Natural killer cell (primary cell): ENCODE data around the gene ADAMTS3. TPM values are rescaled to one million over a fixed set of nuclear protein-coding genes. Genes with fewer than 3 reads are reported as not detected.

ENCODE experiments used
- ATAC-seq, 3 donors: fragments of 150-1000 bp in 2 of 3; fragments of 200-7000 bp in 1 of 3; cut with Tn5 transposase; 1 replicate in 1 of 3; 2 replicates in 2 of 3; pipeline ENCODE4 v1.10.0; 2021; ENCODE audit warnings: mild to moderate bottlenecking in 2 of 3, moderate library complexity in 2 of 3
- DNase-seq, 2 donors: peaks; one replicate each; pipeline versions ENCODE4 v3.0.0 to v3.0.0-alpha.2; 2013 to 2021; ENCODE audit warnings: mixed read lengths in 1 of 2
- H3K27ac ChIP-seq: one replicate; pipeline ENCODE4 v1.5.1; 2013; ENCODE audit warnings: mild to moderate bottlenecking, low read length
- H3K27me3 ChIP-seq: one replicate; pipeline ENCODE4 v1.6.1; 2013; ENCODE audit warnings: low read length; ENCODE audit not compliant: control insufficient read depth, insufficient read depth
- H3K36me3 ChIP-seq: one replicate; pipeline ENCODE4 v1.6.1; 2013; ENCODE audit warnings: low read length; ENCODE audit not compliant: control insufficient read depth, insufficient read depth
- H3K4me1 ChIP-seq: one replicate; pipeline ENCODE4 v1.6.1; 2013; ENCODE audit warnings: low read length; ENCODE audit not compliant: control insufficient read depth, insufficient read depth
- H3K4me3 ChIP-seq: one replicate; pipeline ENCODE4 v1.5.1; 2013; ENCODE audit warnings: low read length
- H3K9me3 ChIP-seq: one replicate; pipeline ENCODE4 v1.6.1; 2013; ENCODE audit warnings: low read length; ENCODE audit not compliant: control insufficient read depth, insufficient read depth
- H3K27ac Mint-ChIP-seq, 2 donors: one replicate each; pipeline ENCODE4 v1.8.0; 2022; ENCODE audit warnings: mild to moderate bottlenecking in 2 of 2, mixed read lengths in 2 of 2, moderate library complexity in 1 of 2
- H3K27me3 Mint-ChIP-seq, 2 donors: one replicate each; pipeline ENCODE4 v1.8.0; 2022; ENCODE audit warnings: low read depth in 2 of 2, mixed read lengths in 2 of 2
- H3K36me3 Mint-ChIP-seq: one replicate; pipeline ENCODE4 v1.8.0; 2022; ENCODE audit warnings: mixed read lengths
- H3K4me1 Mint-ChIP-seq, 2 donors: one replicate each; pipeline ENCODE4 v1.8.0; 2022; ENCODE audit warnings: mixed read lengths in 2 of 2
- H3K4me3 Mint-ChIP-seq: one replicate; pipeline ENCODE4 v1.8.0; 2022; ENCODE audit warnings: mild to moderate bottlenecking, moderate library complexity, mixed read lengths
- H3K9me3 Mint-ChIP-seq, 2 donors: one replicate each; pipeline ENCODE4 v1.8.0; 2022; ENCODE audit warnings: mixed read lengths in 2 of 2
- CTCF ChIP-seq: fragments of 200-600 bp; IDR thresholded peaks from one replicate; pipeline ENCODE4 v1.8.0; 2022; ENCODE audit warnings: antibody characterized with exemption
- WGBS: methylation state at CpG from one replicate; pipeline ENCODE4 v1.1.7; 2013; ENCODE audit warnings: missing lambda C conversion rate; ENCODE audit not compliant: insufficient coverage; 5-methylcytosine and 5-hydroxymethylcytosine counted together
- intact Hi-C: fragments of 100-400 bp; cut with micrococcal nuclease; formaldehyde crosslinking; loops from one replicate; pipeline ENCODE4 v1.14.2; 2022
- total RNA-seq, 4 donors: library from RNA; stranded (reverse); fragments of 120-200 nt in 1 of 4; gene quantifications; one replicate each; pipeline versions ENCODE4 v1.2.3 to v1.2.4, GENCODE V29; 2013 to 2022

ADAMTS3 gene
- total RNA-seq, 3 donors from 2014 or later (not counting 1 experiment from before 2014, with no cell fraction given) = 0.30 TPM; not detected in 2

GRCh38 chr4:72486991-72487390 lies 82.0 kb downstream of the ADAMTS3 start:
- H3K4me1 ChIP-seq = no peaks in the 10 kb centered on the region
- TF ChIP-seq CTCF = no peak
- Mint-ChIP-seq H3K36me3 (no peaks in the 10 kb centered on the region), H3K9me3 (peaks cover 0 to 5% of the 10 kb centered on the region in 2 donors), H3K27me3 (no peaks in the 10 kb centered on the region), H3K4me3 (no peak overlapping the region), H3K4me1 (no peaks in the 10 kb centered on the region), H3K27ac (no peak overlapping the region)
- ATAC-seq = no peak
- DNase-seq = no peak
- intact Hi-C loops = no loop called here
- no peaks in the 10 kb centered on the region for H3K9me3 ChIP-seq
- no peak overlapping the region for H3K27ac ChIP-seq
- no peaks in the 10 kb centered on the region for H3K36me3 ChIP-seq
- H3K4me3 ChIP-seq = no peak overlapping the region
- H3K27me3 ChIP-seq = no peaks in the 10 kb centered on the region

GRCh38 chr4:72484981-72485380 lies 84.0 kb downstream of the ADAMTS3 start:
- WGBS = no CpG with 5 or more reads among the region's 1 CpG
- intact Hi-C loops = no loop called here

GRCh38 chr4:72473434-72473900 lies 95.6 kb downstream of the ADAMTS3 start:
- H3K9me3 ChIP-seq = no peaks in the 10 kb centered on the region
- no peaks in the 10 kb centered on the region for H3K27me3 Mint-ChIP-seq
- no peak overlapping the region for H3K27ac Mint-ChIP-seq
- no peaks in the 10 kb centered on the region for H3K36me3 ChIP-seq
- TF ChIP-seq CTCF = no peak
- no peak overlapping the region for H3K4me3 ChIP-seq
- intact Hi-C loops = no loop called here
- H3K9me3 Mint-ChIP-seq = peaks cover 6 to 9% of the 10 kb centered on the region in 2 donors
- H3K4me1 Mint-ChIP-seq = no peaks in the 10 kb centered on the region
- ATAC-seq (no peak), DNase-seq (no peak)
- WGBS = no CpG with 5 or more reads among the region's 1 CpG
- H3K36me3 Mint-ChIP-seq = no peaks in the 10 kb centered on the region
- no peaks in the 10 kb centered on the region for H3K27me3 ChIP-seq
- H3K4me1 ChIP-seq = no peaks in the 10 kb centered on the region
- H3K27ac ChIP-seq = no peak overlapping the region
- H3K4me3 Mint-ChIP-seq = no peak overlapping the region

More at GRCh38 chr4:72484981-72485380, 84.0 kb downstream of the ADAMTS3 start:
- Histone ChIP-seq H3K27ac (no peak overlapping the region), H3K36me3 (no peaks in the 10 kb centered on the region), H3K9me3 (no peaks in the 10 kb centered on the region), H3K4me3 (no peak overlapping the region), H3K27me3 (no peaks in the 10 kb centered on the region), H3K4me1 (no peaks in the 10 kb centered on the region)
- TF ChIP-seq CTCF = no peak
- Mint-ChIP-seq H3K27ac (no peak overlapping the region), H3K4me3 (no peak overlapping the region), H3K27me3 (no peaks in the 10 kb centered on the region), H3K4me1 (no peaks in the 10 kb centered on the region), H3K9me3 (peaks cover 2 to 5% of the 10 kb centered on the region in 2 donors), H3K36me3 (no peaks in the 10 kb centered on the region)
- ATAC-seq (no peak), DNase-seq (no peak)

- TF ChIP-seq CTCF = no peak
- no peaks in the 10 kb centered on the region for H3K27me3 Mint-ChIP-seq
- no peaks in the 10 kb centered on the region for H3K36me3 ChIP-seq
- DNase-seq (no peak), ATAC-seq (no peak)
- no peaks in the 10 kb centered on the region for H3K4me1 ChIP-seq
- H3K27ac ChIP-seq = no peak overlapping the region
- WGBS = 96% methylated on average over 2 of the region's 2 CpGs
- intact Hi-C loops = no loop called here
- H3K4me1 Mint-ChIP-seq = no peaks in the 10 kb centered on the region
- H3K9me3 Mint-ChIP-seq = peaks cover 6 to 9% of the 10 kb centered on the region in 2 donors
- no peak overlapping the region for H3K27ac Mint-ChIP-seq
- no peaks in the 10 kb centered on the region for H3K9me3 ChIP-seq
- no peaks in the 10 kb centered on the region for H3K27me3 ChIP-seq
- no peak overlapping the region for H3K4me3 Mint-ChIP-seq
- H3K4me3 ChIP-seq = no peak overlapping the region
- H3K36me3 Mint-ChIP-seq = no peaks in the 10 kb centered on the region
These were observed 97.2 kb downstream of the ADAMTS3 start for GRCh38 chr4:72471816-72472215.
